Right kidney (tissue), 1 donor: ENCODE data around the gene MAML3.
A peak's percentile ranks its signal among the peaks of the same experiment; 100 is the strongest.

Experiments used
- DNase-seq: peaks from one replicate; pipeline ENCODE4 v3.0.0-alpha.2; 2016

The MAML3 gene

DNA sequence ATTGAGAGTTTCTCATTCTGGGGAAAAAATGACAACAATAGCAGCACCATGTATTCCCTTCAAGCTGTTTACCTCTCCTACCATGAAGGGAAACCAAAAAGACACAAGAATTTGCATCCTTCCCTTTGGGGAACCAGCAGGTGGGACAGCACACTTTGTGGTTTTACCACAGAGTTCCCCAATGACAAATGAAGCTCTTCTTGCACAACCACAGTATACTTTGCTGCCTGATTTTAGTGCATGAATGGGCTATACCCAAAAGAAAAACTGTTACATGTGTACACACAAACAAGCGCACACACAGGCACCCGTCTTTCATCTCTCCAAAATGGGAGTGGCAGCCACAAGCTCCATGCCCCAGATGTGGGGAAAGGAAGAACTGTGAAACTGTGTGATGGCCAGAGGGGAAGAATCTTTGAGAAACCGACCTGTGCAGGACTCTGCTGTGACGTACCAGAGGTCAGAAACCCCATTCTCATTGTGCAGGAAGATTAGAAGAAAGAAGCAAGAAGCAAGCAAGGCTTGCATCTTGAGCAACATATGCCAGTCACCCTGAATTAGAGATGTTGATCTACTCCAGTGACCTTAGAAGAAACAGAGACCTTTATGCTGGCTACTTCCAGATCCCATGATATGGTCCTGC lies 2.7 kb upstream of the MAML3 start:
- no peak for DNase-seq

DNA sequence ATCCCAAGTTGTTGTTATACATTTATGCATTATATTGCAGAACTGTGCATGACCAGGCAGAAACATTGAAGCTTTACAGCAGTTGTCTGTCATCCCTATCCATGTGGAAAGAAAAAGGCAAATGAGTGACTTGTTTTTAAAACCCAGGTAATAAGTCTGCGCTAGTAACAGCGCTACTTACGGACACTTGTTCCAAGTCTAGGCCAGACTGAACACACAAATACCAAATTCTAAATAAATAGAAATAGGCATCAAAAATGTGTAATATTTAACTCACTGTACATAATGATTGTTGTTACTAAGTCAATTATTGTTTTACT lies 548 bp upstream of the MAML3 start:
- no peak for DNase-seq

DNA sequence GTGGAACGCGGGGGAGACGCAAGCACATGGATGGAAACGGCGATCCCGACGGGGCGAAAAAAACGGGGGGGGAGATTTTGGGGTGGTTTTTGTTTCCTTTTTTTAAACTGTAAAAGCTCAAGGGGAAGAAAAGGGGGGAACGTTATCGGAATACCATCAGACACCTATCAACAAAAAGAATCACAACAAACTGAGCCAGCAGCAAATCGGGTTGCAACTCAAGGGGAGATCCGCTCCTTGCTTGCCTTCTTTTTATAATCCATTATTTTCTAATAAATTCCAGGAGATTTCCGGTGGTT lies 616 bp downstream of the MAML3 start:
- no peak for DNase-seq

DNA sequence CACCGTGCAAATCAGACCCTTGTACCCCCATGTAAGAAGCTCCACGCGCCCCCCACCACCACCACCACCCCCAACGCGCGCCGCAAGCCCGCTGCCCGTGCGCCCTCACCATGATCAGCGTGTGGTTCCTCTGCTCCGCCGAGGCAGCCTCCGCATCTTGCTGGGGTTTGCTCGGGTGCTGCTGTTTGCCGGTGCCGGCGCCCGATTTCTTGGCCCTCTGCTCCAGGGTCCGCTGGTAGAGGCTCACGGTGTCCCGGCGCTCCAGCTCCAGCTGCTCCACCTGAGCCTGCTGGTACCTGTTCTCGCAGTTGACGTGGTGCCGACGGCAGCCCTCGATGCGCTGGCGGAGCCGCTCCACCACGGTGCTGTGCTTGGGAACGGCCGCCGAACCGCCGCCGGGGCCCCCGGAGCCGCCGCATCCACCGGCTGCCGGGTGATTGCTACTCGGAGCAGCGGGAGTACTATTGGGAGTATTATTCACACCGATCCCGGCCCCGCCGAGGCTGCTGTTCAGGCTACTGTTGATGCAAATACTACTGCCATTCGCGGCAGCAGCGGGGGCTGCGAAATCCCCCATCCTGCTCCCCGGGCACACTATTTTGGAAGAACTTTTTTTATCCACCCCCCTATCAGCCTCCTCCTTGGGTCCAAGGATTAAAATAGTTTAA lies 1.1 kb downstream of the MAML3 start:
- DNase-seq, result peak; percentile 88

DNA sequence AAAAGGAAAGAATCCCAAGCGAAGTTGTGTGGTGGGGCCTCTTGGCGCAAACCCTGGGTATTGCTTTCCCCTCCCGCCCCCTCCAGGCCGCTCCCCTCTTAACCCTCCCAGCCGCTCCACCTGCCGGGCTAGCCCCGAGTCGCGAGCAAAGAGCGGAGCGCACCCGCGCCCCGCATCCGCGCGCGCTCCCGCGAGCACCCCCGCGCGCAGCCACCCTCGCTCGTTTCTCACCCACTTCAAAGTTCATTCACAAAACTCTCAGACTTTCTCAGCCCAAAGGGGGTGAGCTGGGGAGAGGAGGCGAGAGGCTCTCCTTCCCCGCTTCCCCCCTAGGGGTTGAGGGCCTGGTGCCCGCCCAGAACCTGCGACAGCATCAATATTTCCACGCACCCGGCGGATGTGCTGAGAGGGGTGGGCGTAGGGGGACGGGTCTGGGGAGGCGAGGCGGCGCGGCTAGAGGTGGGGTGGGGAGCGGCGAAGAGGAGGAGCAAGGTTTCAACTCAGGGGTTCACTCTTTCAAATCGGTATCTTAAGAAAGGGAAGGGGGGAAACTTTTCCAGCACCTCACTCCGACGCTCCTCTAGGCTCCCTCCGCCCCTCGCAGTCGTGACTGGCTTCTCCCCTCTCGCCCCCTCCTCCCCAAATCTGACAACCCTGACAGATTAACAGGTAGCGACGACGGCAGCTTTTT lies 1.8 kb downstream of the MAML3 start:
- DNase-seq, result peak; percentile 98

DNA sequence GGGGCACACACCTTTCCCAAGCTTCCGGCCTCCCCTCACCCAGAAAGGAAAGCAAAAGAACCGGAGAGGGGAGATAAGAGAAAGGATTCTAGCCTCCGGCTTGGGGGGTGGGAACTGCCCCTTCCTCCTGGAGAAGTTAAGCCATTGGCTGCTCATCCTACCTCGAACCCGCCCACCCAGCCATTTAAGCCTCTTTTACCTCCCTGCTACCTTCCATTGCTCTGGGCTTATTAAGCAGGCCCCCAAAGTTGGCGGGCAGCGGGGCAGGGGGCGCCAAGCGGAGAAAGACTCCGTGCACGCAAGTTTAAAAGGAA lies 2.3 kb downstream of the MAML3 start:
- no peak for DNase-seq

DNA sequence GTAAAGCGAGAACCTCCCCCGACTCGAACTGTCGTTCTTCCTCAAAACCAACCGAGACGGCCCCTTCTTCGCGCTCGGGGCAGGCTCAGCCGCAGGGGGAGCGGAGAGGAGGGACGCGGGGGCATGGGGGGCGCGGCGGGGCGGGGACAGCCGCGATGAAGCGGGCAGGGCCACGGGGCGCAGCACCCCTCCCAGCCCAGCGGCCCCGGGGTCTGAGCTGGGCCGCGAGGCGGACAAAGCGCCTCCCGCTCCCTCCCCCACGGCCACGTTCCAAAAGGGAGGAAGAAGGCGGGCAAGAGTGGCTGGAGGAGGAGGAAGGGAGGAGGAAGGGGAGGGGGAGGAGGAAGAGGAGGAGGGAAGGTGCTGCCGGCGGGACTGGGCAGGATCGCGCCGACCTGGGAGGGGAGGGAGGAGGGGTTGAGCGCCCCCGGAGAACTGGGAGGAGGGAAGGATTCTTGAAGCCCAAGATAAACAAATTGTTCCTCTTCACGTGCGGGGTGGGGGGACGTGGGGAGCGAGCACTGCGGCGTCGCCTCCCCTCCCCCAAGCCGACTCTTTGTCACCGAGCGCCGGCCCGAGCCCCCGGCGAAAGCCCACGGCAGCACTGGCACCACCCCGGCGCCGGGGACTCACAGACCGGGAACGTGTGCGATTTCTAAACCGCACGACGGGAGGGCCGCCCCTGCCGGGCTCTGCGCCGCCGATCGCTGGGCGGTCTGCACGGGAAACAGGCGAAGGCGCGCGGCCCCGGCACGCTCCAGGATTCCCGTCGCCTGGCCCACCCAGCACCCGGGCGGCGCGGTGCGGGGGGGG lies 2.9 kb downstream of the MAML3 start:
- DNase-seq, result peak; percentile 99

DNA sequence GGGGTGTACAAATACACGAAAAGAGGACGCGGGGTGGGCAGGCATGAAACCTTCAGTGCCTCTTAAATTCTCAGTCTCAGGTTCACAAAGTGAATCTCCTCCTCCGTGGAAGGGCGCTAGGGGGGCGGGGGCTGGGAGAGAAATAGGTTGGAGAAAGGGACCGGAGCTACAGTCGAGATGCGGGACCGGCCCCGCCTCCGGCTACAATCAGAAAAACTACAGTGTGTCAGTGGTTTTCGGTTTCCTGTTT lies 3.4 kb downstream of the MAML3 start:
- DNase-seq, result peak; percentile 84

DNA sequence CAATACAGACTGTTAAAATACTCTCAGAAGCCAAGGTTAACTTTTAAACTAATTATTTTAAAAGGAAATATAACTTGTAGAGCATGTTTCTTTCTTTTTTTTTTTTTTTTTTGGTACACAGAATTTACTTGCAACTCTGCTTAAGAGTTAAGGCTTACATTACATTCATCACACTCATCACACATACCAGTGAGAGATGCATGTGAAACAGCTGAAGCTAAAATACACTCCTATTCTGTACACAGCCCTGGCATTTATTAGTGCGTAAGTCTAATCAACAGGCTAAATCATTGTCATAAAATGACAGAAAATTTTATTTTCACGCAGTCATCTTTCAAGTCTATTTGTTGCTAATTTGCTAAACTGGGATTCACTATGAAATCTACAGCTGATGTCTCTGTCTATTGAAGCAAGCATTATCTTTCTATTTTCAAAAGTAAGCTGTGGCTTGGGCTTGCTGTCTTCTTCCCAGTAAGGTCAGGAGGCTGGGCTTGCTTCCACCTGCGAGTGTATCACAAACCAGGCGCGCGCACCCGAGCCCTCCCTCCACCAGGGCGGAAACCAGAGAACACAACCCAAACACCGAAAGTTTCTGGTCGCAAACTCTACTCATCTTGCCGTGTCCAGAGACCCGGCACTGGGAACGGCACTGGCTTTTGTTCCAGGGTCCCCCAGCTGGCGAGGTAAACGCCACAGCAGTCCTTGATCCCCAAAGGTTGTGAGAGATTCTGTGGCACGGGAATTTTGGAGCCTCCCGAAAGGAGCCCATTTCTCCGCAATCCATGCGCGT lies 3.9 kb downstream of the MAML3 start:
- no peak for DNase-seq

DNA sequence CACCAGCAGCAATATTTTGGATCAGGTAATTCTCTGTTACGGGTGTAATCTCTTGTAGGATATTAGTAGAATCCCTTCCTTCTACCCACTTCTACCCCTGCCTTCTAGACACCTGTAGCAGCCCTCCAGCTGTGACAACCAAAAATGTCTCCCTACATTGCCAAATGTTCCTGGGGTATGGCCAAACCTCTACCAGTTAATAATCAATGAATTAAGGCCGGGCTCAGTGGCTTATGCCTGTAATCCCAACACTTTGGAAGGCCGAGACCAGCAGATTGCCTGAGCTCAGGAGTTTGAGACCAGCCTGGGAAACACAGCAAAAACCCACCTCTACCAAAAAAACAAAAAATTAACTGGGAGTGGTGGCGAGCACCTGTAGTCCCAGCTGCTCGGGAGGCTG lies 9.9 kb downstream of the MAML3 start:
- no peak for DNase-seq

DNA sequence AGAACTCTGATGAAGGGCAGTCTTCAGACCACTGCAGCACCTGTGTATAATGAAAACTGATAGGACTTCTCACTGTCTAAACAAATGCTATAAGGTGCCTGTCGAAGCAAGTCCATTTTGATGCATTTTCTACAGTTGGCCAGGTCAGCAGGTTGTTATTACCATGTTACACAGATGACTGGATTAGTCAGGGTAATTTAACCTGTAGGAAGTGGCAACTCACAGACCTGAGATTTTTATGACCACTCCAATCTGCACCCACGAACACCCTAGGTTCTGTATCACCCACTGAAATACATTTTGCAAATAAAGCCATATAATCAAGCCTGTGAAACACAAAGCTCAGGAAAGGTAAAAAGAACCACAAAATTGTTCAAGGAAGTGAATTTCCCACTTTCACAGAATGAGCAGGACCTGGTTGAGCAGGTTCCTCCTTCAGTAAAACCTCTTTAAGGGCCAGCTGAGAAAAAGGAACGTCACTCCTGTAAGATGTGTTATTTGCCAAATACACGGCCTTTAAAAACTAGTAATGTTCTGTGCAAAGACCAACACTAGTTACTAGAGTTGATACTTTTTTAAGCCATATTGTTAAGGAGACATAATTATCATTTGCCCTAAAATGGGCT lies 12.7 kb downstream of the MAML3 start:
- no peak for DNase-seq

DNA sequence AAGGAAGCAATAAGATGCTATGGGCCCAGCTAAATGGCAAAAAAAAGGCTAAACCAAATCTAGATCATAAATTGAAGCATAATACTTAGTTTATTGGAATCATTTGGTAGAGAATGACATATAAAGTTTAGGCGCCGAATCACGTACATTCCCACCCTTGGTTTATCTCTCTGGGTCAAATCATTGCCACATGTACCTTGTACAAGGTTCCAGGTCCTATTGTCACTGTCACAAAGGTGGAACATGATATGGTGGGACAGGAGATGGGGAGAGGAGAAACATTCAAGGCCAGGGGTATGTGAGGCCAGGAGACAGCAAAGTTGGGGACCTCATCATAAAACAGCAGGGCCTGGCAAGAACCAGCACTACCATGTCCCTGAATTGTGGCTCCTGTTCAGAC lies 13.4 kb downstream of the MAML3 start:
- no peak for DNase-seq

DNA sequence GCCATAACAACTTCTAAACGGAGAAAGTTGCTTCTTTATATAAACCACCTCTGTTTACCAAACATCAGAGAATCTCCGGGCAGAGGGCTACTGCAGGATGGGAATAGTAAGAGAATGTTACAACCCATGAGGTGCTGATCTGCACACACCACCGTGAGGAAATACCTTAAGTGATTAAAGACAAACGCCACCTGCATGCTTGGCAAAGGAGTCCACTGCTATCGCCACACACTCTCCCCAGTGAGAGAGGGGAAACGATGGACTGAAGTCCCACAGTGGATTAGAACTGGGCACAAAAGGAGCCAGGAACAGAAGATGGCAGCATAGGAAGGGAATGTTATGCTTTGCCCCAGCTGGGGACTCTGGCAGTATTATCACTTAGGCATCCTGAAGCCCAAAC lies 15.6 kb downstream of the MAML3 start:
- no peak for DNase-seq

DNA sequence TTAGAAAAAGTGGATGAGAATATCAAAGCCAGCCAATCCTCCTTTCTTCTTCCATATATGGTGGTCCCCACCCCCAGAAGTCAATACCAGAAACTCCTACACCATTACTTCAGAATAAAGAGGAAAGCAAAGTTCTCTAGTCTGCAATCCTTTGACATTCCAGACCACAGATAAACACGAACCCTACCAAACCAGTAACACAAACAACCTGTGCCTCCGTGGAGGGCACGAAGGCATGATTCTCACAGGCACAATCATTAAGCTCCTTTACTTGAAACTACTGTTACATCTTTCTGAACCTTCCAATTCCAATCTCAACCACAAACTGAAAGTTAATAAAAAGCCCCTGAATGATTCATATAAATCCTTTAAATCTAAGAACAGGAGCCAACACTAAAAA lies 16.3 kb downstream of the MAML3 start:
- no peak for DNase-seq

DNA sequence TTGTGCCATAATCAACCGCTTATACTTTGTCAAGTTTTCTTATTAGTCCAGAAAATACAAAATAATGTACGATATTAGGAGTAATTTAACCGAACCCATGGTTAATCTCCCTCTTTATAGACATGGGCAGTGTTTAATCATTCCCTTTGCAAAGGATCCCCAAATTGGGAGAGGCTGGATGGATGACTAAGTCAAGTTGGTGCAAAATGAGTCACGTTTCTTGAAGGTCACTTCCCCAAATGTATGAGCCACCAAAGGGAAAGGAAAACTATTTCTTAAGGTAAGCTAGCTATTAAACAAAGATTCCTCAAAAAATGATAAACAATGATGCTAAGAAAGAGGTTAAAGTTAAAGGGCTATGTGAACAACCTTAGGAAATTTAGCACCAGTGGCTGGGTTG lies 17.5 kb downstream of the MAML3 start:
- DNase-seq, result no peak

DNA sequence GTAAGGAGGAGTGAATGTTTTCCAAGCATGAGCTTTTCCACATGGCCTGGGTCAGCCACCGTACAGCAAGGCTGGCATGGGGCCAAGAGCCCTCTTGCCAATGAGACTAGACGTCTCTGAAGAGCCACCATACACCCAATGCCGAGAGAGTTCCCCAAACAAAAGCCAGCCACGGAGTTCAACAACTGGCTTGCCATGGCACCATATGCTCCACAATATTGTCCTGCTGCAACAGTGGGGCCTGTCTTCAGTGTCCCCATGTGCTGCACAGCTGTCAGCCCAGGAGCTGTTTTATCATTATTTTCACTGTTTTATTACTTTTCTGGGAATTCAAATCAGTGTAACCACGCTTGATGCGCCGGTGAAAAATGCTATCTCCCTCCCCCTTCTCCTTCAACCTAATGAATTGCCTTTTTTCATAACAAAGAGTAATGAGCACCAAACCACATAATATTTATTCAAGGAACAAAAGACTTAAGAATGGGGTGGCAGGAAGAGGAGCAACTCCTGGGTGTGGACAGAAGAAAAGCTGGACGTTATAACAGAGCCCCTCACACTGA lies 18.4 kb downstream of the MAML3 start:
- DNase-seq, result peak; percentile 73

DNA sequence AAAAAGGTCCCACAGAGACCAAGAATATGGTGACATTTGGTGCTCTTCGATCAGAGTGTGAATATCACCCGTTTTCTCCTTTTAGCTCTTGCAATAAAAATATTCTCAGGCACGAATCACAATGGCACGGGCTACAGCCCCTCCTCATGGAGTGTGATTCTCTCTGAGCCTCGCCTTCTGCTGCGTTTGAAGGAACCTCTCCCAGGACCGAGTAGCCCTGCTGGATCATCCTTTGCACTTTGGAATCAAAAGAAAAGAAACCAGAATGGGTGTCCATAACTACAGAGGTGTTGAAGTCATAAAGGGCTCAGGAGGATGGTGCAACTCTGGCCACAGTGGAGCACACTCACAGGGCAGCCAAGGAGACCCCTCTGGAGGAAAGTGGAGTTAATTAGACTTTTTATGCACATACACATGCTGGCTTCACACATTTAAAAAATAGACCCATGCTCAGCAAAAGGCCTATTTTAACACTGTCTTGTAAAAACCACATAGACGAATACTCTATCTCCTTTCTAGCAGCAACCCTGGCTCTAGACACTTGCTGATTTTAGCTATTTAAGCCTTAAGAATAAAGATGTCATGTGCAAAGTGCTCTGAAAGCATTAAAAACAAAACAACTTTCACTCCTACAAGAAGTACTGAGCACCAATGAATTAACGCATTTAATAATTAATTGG lies 19.1 kb downstream of the MAML3 start:
- no peak for DNase-seq

DNA sequence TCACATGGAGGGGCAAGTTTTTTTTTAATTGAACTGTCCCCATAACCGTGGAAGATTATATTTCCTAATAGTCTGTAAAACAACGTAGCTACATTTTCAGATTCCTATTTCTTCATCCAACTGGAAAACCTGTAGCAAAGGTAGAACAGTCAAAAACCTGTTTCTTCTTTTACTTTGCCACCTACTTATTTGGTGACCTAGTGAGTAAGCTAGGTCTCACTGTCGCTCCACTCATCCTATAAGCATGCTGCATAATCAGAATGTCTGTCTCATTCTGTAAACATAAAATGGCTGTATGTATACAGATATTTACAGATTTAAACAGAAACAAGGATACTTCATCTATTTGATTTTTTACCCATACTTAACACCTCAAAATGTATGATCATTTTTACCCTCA lies 20.4 kb downstream of the MAML3 start:
- DNase-seq, result no peak

DNA sequence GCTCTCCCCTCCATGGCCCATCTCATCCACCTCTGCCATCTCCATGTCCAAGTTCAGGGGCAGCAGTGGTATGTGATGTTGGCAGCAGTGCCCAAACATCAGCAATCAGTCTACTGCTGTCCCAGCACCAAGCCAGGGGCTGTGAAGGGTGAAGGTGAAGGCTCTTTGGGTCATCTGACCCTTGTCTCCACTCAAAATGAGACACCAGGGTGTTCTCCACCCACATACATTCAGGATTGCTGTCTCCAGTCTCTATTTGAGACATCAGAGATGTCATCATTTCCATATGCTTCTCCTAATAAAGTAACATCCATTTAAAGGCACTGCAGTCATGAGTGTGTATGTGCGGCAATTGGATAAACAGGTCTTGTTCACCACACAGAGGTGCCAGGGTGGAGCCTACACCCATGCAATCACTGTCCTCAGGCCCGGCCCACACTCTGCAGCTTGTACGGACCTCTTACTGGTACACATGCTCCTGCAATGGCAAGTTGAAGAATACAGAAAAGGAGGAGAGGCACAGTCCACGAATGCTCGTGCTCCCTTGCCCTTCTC lies 22.2 kb downstream of the MAML3 start:
- DNase-seq, result no peak

DNA sequence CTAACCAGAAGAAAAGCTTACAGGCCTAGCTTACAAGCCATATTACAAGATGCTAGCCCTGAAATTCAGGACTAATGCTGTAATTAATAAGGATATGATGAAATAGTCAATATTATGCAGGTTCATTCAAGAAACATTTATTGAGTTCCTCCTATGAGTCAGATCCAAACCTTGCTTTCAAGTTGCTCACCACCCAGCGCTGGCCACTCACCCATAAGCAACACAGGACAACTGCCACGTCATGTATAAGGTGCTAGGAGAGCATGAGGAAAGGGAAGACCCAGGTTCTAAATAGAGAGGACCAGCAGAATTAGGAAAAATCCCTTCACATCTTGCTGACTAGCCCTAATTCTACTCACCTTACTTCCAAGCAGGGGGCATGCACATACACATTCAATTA lies 23.3 kb downstream of the MAML3 start:
- DNase-seq, result no peak

DNA sequence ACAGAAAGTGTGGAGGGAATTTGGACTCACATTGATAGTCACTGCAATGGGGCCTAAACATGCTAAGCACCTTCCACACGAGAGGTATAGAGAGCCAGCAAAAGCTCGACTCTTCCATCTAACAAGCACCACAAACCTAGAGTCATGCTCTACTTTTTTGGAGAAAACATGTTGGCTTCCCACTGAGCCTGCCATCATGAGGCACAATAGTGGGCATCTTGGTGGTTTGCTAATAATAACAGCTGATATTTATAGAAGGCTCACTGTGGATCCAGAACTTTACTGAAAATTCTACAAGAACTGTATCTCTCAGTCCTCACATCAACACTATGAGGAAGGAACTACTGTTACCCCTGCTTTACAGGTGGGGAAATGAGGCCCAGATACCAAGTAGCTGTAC lies 26.6 kb downstream of the MAML3 start:
- no peak for DNase-seq
